Measurements from ENCODE around the gene B3GNT7.
"Not testable (repeated sequence)": the region's sequence is repeated elsewhere in the genome, so short reads cannot be mapped to it uniquely, and the experiment has no call there.

B3GNT7 gene

DNA sequence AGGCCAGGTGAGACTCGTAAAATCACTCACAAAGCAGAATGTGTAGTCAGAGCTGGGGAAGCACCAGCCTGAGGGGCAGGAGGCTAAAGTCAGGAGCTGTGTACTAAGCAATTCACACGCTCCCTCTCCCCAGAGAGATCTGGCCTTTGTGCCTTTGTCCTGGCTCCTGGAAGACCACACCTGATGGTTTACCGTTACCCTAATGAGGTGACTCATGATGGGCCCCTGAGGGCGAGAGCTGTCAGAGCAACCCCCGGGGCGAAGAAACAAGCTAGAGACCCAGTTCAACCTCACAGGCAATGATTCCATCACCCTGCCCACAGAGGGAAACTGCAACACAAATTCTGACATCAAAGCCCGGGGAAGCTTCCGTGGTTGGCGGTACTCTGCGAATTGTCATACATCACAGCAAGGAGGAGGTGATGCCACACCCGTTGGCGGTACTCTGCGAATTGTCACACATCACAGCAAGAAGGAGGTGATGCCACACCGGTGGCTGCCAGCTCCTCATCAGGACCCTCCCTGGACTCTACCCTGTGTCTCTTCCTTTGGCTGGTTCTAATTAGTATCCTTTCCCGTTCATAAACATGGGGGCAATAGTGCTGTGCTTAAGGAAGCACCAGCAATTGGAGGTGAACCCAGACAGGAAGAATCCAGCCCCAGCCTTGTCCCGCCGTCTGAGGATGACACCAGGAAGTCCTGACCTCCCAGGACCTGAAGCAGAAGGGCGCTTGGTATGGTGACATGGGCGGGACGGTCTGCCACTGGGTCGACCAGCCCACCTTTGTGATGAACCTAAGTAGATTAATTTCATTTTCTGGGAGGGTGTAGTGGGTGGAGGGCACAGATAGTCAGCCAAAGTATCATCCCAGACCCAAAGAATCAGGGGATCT is 30.5 kb downstream of the B3GNT7 start:
- DNase-seq (ENCODE audit: low spot score), result no peak

DNA sequence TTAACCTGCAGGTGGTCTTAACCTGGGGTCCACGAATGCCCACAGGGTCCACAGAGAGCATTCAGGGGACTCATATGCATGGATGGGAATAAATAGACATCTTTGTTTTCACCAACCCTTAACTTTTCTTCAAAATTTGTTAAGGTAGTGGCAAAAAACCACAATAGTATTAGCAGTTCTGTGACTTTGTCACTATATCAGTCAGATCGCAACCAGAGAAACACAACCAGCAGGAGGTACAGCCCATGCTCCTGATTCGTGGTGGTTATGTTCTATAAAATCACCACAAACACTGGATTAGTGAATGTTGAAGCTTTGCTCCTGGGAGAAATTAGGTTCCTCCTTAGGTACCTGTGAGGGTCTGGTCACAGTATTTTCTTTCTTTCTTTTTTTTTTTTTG is 31.6 kb downstream of the B3GNT7 start:
- DNase-seq (ENCODE audit: low spot score), result no peak

DNA sequence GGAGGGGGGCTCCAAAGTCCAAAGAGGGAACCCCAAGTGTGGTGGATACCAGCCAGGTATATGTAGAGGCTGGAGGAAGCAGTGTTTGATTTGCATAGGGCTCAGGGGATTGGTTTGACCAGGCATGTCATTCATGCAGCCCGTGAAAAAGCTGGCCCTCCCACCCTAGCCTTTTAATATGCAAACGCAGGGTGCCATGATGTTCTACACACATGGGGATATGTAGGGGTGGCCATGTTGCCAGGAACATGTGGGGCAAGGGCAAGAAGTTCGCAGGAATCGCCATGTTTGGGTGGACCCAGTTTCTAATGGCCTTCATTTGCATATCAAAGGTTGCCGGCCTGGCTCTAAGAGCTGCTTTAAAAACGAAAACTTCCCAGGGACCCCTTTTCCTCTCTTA is 33.6 kb downstream of the B3GNT7 start:
- DNase-seq (ENCODE audit: low spot score), result no peak

DNA sequence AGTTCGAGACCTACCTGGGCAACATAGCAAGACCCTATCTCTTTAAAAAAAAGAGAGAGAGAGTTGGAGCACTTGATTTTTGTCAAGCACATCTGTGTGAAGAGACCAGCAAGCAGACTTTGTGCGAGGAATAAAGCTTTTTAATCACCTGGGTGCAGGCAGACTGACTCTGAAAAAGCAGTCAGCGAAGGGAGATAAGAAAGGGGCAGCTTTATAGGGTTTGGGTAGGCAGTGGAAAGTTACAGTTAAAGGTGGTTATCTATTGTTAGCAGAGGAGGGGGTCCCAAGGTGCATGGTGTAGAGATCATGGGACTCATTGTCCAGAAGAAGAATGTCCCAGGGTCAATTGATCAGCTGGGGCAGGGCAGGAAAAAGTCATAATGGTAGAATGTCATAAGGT is 34.4 kb downstream of the B3GNT7 start:
- no peak for DNase-seq (ENCODE audit: low spot score)

DNA sequence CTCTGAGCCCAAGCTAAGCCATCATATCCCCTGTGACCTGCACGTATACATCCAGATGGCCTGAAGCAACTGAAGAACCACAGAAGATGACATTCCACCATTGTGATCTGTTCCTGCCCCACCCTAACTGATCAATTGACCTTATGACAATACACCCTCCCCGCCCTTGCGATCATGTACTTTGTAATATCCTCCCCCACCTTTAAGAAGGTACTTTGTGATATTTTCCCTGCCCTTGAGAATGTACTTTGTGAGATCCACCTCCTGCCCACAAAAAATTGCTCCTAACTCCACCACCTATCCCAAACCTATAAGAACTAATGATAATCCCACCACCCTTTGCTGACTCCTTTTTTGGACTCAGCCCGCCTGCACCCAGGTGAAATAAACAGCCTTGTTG is 34.9 kb downstream of the B3GNT7 start:
- not testable (repeated sequence) for DNase-seq (ENCODE audit: low spot score)

DNA sequence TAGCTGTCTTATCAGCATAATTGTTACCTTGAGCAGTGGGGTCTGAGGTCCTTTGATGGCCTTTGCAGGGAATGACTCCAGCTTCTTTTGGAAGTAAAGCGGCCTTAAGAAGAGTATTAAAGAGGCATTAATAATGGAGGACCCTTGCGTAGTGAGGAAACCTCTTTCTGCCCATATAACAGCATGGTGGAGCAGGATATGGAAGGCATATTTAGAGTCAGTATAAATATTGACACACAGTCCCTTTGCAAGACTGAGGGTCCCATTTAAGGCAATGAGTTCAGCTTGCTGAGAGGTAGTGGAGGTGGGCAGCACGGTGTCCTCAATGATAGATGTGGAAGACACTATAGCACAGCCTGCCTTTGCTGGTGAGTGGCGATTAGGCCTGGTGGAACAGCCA is 36.1 kb downstream of the B3GNT7 start:
- DNase-seq (ENCODE audit: low spot score), result no peak

DNA sequence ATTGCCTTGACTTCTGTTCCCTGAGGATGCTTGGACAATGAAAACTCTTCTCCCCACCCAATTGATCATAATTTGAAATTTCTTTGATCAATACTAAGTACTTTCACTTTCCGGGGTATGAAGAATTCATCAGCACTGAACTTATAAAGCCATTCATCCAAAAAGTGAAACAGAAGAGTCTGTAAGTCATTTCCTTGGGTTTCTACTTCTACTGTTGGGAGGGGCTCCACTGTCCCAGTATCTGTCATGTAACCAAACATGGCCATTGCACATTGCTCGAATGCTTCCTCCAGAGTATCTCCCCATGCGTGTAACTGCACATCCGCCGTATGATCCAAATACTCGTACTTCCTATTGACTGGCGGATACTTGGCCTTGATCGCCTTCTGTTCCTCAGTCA is 38.5 kb downstream of the B3GNT7 start:
- no peak for DNase-seq (ENCODE audit: low spot score)

DNA sequence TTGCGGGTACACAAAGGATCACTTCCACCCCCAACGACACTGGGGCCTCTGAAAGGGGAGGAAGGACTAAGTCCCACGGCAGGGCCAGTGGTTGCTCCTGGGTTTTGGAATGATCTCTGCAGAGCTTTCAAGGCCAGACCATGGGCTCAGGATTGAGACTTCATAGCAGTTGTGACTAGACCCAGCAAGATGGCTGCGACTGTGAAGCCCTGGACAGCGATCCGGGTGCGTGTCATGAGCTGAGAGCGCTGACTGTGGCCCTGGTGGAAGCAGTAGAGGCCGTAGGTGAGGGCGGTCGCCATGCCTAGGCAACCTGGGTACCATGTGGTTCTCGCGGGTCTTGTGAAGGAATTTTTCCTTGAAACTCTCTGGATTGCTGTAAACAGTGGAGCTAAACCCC is 41.4 kb downstream of the B3GNT7 start:
- no peak for DNase-seq (ENCODE audit: low spot score)

DNA sequence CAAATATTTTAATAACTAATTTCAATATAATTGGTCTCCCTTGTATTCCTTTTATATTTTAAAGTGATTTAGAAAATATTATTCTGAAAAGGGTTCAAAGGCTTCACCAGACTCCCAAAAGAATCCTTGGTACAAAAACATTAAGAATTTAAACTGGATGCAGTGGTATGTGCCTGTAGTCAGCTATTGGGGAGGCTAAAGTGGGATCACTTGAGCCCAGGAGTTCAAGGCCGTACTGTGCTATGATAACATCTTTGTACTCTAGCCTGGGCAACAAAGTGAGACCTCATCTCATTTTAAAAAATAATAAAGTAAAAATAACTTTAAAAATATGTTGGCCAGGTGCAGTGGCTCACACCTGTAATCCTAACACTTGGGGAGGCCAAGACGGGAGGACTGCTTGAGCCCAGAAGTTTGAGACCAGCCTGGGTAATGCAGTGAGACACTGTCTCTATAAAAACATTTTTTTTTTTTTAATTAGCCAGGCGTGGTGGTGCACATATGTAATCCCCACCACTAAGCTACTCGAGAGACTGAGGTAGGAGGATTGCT is 54.1 kb downstream of the B3GNT7 start:
- DNase-seq (ENCODE audit: low spot score), result no peak

DNA sequence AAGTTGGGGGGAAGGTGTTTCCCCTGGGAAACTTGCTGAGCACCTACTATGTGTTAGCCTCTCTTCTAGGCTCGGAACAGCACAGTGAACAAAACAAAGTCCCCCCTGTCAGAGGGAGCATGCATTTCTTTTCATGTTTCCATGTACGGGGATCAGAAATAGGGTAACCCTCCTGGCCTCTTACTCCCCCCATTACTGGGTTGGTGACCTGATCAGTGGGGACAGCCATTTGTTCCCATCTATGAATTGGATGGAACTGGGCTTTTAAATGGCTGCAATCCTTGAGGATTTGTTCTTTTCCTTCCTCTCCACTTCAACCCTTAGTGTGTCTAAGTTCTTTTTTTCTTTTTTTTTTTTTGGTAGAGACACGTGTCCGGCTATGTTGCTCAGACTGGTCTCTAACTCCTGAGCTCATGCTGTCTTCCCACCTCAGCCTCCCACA is 55.1 kb downstream of the B3GNT7 start:
- no peak for DNase-seq (ENCODE audit: low spot score)
